Measurements from ENCODE around the gene XIRP2.
"Not testable (repeated sequence)": the region's sequence is repeated elsewhere in the genome, so short reads cannot be mapped to it uniquely, and the experiment has no call there.

The XIRP2 gene

GRCh38 chr2:167052825-167053224 is 164.5 kb downstream of the XIRP2 start:
- DNase-seq (ENCODE audit: low read depth): no peak

- no peak for DNase-seq (ENCODE audit: low read depth)
Observed at GRCh38 chr2:167054881-167055280, 166.6 kb downstream of the XIRP2 start.

GRCh38 chr2:167057446-167057845 is 169.2 kb downstream of the XIRP2 start:
- DNase-seq (ENCODE audit: low read depth): no peak

- no peak for DNase-seq (ENCODE audit: low read depth)
Observed at GRCh38 chr2:167059173-167059572, 170.9 kb downstream of the XIRP2 start.

GRCh38 chr2:167069855-167070254 is 181.6 kb downstream of the XIRP2 start:
- DNase-seq (ENCODE audit: low read depth): no peak

GRCh38 chr2:167075708-167076107 is 187.4 kb downstream of the XIRP2 start:
- DNase-seq (ENCODE audit: low read depth): not testable (repeated sequence)

- DNase-seq (ENCODE audit: low read depth): not testable (repeated sequence)
Observed at GRCh38 chr2:167098931-167099330, 210.7 kb downstream of the XIRP2 start.

GRCh38 chr2:167100506-167100905 is 212.2 kb downstream of the XIRP2 start:
- DNase-seq (ENCODE audit: low read depth): no peak

GRCh38 chr2:167103028-167103756 is 214.9 kb downstream of the XIRP2 start:
- DNase-seq (ENCODE audit: low read depth): no peak

- no peak for DNase-seq (ENCODE audit: low read depth)
Observed at GRCh38 chr2:167103757-167104133, 215.5 kb downstream of the XIRP2 start.

- no peak for DNase-seq (ENCODE audit: low read depth)
Observed at GRCh38 chr2:167104691-167105090, 216.4 kb downstream of the XIRP2 start.

GRCh38 chr2:167109682-167110081 is 221.4 kb downstream of the XIRP2 start:
- DNase-seq (ENCODE audit: low read depth): not testable (repeated sequence)

- DNase-seq (ENCODE audit: low read depth): no peak
Observed at GRCh38 chr2:167110345-167110744, 222.1 kb downstream of the XIRP2 start.

- DNase-seq (ENCODE audit: low read depth): no peak
Observed at GRCh38 chr2:167114018-167114417, 225.7 kb downstream of the XIRP2 start.

GRCh38 chr2:167115541-167115940 is 227.3 kb downstream of the XIRP2 start:
- DNase-seq (ENCODE audit: low read depth): no peak

- no peak for DNase-seq (ENCODE audit: low read depth)
Observed at GRCh38 chr2:167122389-167122788, 234.1 kb downstream of the XIRP2 start.

GRCh38 chr2:167126165-167126564 is 237.9 kb downstream of the XIRP2 start:
- DNase-seq (ENCODE audit: low read depth): no peak

GRCh38 chr2:167127135-167127534 is 238.9 kb downstream of the XIRP2 start:
- no peak for DNase-seq (ENCODE audit: low read depth)

- no peak for DNase-seq (ENCODE audit: low read depth)
Observed at GRCh38 chr2:167128130-167128529, 239.8 kb downstream of the XIRP2 start.

- DNase-seq (ENCODE audit: low read depth): no peak
Observed at GRCh38 chr2:167132066-167132465, 243.8 kb downstream of the XIRP2 start.

GRCh38 chr2:167132906-167133555 is 244.8 kb downstream of the XIRP2 start:
- no peak for DNase-seq (ENCODE audit: low read depth)

- no peak for DNase-seq (ENCODE audit: low read depth)
Observed at GRCh38 chr2:167133614-167134013, 245.3 kb downstream of the XIRP2 start.

- DNase-seq (ENCODE audit: low read depth): no peak
Observed at GRCh38 chr2:167134381-167135072, 246.2 kb downstream of the XIRP2 start.

All from activated T-helper 9 cell treated with anti-CD3 and anti-CD28 coated beads, Interleukin-2, amount 50 U/mL, for 16 hours (primary cell).